NCI-H82 treated with DMSO at 0.1 percent for 48 hours (cell line): ENCODE results near the gene EME1.

Source experiments
- DNase-seq: peaks from one replicate; lab custom pipeline; 2025; ENCODE audit not compliant: unreplicated experiment; lab: John Stamatoyannopoulos, UW

Gene EME1

GRCh38 chr17:50347117-50347893, 25.7 kb upstream of the EME1 start:
- DNase-seq: no peak

DNA sequence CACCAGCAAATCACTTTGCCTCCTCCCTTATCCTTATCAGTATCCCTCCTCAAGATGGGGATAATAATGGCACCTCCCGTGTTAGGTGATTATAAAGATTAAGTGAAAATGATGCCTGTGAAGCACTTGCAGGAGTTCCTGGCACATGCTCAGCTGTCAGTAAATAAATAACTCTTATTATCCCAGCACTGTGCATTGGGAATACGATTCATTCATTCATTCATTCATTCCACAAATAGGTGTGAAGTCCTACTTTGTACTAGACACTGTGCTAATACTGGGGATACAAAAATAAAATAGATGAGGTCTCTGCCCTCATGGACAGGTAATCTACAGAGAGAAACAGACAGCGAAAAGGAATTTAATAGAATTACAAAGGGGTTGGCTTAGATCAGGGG, 25.1 kb upstream of the EME1 start:
- DNase-seq: no peak

DNA sequence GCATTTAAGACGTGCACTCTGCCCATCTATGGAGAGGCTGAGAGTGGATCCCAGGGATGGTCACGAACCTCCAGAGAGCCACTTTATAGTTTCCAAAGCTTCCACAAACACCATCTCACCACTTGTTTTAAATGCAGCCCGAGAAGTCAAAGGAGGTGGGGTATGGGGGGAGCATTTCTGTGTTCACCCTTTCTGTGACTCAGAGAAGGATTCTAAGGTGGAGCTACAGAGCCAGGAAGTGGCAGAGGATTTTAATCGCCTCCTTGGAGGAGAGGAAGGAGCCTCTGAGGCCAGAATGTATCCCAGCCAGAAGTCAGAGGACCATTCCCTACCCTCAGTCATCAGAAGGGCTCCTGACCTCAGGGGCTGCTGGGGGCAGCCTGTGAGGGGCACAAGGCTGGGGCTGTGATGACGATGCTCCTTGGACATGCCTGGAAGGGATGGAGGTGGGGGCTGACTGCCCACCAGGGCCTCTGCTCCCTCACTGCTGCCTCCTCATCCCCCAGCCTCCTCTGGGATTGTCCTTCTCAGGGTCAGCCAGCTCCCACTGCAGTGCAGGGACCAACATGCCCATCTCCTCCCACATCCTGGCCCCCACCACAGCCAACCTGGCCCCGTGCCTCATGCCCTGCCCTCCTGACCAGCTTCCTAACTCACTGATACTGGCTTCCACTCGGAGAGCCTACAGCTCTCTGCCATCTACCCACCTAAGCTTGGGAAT, 24.3 kb upstream of the EME1 start:
- no peak for DNase-seq

DNA sequence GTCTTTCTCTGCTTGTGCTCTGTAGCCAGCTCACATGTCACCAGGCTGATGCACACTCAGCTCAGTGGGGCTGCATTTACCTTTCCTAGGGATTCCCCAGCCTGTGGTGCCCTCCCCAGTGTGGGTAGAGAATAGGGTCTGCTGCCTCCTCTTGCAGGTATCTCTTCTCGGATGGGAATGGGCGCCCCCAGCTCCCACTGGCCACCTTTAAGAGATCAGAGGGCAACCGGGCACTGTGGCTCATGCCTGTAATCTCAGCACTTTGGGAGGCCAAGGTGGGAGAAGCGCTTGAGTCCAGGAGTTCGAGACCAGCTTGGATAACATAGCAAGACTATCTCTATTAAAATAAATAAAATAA, 23.8 kb upstream of the EME1 start:
- DNase-seq: no peak

DNA sequence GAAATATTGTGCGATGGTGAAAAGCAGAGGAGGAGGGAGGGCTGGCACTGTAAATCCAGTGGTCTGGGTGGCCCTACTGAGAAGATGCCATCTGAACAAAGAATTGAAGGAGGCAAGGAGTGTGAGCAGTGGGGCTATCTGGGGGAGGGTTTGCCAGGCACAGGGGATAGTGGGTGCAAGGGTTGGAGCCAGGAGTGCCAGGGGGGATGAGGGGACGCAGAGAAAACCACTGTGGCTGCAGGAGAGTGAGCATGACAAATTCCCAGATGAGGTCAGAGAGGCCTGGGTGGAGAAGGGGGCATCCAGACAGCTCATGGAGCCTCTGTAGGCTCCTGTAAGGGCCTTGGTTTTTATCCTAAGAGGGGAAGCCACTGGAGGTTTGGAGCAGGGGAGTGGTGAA, 22.3 kb upstream of the EME1 start:
- DNase-seq: no peak

DNA sequence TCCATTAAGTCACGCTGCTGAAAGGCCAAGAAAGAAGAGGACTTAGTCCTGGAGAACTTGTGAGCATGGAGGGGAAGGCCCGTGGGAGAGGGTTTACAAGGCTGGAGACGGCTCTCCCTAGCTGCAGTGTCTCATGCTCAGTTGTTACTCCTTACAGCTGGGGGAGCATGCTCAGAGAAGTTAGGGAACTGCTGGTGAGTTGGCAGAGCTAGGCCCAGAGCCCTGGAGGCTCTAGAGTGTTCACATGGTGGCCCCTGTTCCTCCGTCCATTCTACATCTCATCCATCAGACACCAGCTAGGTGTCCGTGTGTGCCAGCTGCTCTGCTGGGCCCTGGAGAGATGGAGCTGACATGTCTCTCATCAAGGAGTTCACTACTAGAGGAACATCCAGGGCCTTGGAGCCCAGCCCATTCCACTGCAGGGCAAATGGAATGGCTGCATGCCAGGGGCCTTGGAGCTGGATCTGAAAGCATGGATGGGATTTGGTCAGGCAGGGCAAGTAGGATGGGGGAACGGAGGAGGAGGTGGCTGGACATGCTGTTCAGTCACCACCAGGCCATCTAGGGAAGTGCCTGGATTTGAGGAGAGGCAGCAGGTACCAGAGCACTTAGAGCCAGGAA, 20.8 kb upstream of the EME1 start:
- no peak for DNase-seq

GRCh38 chr17:50352693-50353599, 20.1 kb upstream of the EME1 start:
- no peak for DNase-seq

DNA sequence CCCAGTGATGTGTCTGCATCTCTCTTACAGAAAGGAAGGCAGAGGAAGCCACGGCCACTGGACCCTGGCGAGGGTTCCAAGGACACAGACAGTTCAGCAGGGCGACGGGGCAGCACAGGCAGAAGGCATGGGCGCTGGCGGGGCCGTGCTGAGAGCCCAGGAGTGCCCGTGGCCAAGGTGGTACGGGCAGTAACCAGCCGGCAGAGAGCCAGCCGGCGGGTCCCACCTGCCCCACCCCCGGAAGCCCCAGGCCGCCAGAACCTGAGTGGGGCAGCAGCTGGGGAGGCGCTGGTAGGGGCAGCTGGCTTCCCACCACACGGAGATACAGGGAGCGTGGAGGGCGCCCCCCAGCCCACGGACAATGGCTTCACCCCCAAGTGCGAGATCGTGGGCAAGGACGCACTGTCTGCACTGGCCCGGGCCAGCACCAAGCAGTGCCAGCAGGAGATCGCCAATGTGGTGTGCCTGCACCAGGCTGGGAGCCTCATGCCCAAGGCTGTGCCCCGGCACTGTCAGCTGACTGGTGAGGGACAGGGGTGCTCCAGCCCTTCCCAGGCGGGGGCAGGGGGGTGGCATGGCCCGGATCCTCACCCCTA, 19.3 kb upstream of the EME1 start:
- DNase-seq: no peak

DNA sequence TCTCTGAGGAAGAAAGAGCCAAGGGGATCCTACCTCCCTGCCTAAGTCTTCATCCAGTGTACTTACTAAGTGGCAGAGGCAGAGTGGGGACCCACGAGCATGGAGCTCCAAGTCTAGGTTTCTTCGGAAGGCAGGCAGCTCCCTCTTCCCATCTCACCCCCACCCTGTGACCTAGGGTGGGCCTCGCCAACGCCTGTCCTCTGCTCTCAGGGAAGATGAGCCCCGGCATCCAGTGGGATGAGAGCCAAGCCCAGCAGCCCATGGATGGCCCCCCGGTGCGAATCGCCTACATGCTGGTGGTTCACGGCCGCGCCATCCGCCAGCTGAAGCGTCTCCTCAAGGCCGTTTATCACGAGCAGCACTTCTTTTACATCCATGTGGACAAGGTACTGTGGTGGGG, 18.8 kb upstream of the EME1 start:
- no peak for DNase-seq

GRCh38 chr17:50354776-50355175, 18.3 kb upstream of the EME1 start:
- DNase-seq: no peak

GRCh38 chr17:50355336-50355700, 17.7 kb upstream of the EME1 start:
- no peak for DNase-seq

DNA sequence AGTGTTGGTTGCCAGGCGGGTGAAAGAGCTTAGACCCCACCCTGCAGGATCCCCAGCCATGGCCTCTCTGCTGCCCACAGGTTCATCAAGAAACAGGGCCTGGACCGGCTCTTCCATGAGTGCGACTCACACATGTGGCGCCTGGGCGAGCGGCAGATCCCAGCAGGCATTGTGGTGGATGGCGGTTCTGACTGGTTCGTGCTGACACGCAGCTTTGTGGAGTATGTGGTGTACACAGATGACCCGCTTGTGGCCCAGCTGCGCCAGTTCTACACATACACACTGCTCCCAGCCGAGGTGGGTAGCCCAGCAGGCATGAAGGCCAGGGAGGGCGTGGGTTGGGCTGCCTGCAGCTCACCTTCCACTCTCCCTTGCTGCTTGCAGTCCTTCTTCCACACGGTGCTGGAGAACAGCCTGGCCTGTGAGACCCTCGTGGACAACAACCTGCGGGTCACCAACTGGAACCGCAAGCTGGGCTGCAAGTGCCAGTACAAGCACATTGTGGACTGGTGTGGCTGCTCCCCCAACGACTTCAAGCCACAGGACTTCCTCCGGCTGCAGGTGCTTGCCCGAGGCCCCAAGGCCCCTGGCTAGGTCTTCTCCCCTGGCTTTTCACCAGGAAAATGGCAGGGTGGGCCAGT, 17.2 kb upstream of the EME1 start:
- no peak for DNase-seq

- no peak for DNase-seq
Measured at GRCh38 chr17:50356418-50356817, 16.6 kb upstream of the EME1 start.

- DNase-seq: no peak
Measured at GRCh38 chr17:50356892-50357510, 16.0 kb upstream of the EME1 start.

GRCh38 chr17:50358177-50358576, 14.9 kb upstream of the EME1 start:
- no peak for DNase-seq

DNA sequence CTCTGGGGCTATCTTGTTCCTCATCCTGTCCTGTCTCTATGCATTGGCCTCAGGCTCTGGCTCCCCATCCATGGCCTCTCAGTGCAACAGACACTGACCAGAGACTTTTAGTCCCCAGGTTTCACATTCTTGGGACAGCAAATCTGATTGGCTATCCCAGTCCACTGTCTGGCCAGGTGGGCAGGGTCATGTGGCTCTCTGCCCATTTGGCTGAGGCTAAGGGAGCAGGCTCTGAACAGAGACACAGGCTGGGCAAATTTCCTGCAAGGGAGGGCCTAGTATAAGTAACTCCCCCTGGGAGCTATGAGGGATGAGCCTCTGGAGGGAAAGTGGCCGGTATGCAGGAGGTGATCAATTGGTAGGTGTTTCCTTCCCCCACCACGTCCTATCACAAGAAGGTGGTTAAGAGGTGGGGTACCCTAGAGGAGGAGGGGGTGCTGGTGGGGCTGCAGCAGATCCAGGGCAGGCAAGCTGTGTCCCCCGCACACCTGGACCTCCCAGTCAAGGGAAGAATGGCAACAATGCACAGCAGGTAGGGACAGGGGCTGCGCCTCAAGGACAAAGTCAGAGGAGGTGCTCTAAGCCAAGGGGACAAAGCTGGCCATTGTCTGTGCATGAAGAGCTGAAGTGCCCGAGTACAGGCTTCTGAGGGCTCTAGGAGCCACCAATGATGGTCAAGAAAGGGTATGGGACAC, 13.9 kb upstream of the EME1 start:
- no peak for DNase-seq

GRCh38 chr17:50359998-50360461, 13.0 kb upstream of the EME1 start:
- DNase-seq: no peak

GRCh38 chr17:50360486-50361115, 12.4 kb upstream of the EME1 start:
- no peak for DNase-seq
